ENCODE results near the gene RAB17.

DNA sequence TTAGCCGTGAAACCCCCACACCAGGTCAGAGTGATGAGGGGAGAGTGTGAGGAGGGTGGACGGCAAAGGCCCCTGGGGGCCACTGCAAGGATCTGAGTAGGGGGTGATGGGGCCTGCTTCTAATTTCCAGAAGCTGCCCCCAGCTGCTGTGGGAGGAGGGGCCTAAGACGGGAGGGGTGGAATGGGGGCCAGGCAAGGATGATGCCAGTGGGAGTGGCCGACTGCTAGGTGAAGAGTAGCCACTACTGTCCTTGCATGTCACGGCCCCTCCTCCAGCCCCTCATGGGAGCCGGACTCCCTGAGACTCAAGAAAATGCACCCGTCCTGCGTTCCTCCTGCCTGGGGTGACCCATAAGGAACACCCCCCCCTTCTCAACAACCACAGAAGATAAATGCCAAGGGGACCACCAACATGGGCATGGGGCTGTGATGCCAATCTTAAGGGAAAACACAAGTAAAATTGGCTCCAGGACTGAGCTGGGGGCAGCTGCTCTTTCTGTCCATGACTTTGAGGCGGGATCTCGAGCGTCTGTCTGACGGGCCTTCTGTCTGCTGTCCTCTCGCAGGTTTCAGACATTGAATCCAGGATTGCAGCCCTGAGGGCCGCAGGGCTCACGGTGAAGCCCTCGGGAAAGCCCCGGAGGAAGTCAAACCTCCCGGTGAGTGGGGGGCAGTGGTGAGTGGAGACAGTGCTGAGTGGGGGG, 48.4 kb downstream of the RAB17 start:
- TF ChIP-seq POLR2A (IDR thresholded peaks at IDR 0.05) (no peak), CTCF (IDR thresholded peaks at IDR 0.05) (no peak), POLR2AphosphoS5 (IDR thresholded peaks at IDR 0.05) (no peak)

All from prostate gland (tissue), 2 donors.